HG02798 (cell line): Measurements from ENCODE around the gene COL9A2.

Experiments
- ATAC-seq: cut with Tn5 transposase; IDR thresholded peaks from one replicate; pipeline ENCODE4 v1.9.1; 2021; ENCODE audit warnings: mild to moderate bottlenecking; ENCODE audit not compliant: unreplicated experiment, poor library complexity

The COL9A2 gene

DNA sequence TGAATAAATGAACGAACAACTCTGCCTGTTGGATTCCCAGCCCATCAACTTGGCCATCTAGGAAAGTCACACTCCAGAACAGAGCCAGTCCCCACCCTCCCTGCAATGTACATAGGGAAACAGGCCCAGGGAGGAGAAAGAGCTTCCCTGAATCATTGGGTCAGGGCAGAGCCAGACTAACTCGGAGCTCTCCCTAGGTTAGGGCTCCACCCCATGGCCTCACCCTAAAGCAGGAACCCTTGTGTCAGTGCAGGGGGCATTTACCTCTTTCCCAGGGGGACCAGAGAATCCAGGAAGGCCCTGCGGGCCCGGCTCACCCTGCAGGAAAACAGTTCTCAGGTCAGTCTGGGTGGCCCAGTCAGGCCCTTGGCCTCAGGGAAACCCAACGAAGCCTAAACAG lies 11.6 kb downstream of the COL9A2 start:
- ATAC-seq: no peak

DNA sequence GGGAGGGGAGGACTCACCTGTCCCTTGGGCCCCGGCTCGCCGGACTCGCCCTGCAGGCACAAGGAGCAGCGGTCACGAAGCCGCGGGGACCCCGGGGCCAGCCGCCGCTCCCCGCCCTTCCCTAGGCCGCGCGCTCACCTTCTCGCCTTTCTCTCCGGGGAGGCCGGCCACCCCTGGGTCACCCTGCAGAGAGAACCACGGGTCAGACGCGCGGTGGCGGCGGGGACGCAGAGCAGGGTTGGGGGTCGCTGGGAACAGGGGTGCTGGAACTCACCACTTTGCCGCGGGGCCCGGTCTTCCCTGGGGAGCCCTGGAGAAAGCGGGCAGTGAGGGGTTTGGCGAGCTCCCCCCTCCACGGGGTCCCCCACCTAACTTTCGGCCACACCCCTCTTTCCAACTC lies 13.3 kb downstream of the COL9A2 start:
- ATAC-seq: no peak

DNA sequence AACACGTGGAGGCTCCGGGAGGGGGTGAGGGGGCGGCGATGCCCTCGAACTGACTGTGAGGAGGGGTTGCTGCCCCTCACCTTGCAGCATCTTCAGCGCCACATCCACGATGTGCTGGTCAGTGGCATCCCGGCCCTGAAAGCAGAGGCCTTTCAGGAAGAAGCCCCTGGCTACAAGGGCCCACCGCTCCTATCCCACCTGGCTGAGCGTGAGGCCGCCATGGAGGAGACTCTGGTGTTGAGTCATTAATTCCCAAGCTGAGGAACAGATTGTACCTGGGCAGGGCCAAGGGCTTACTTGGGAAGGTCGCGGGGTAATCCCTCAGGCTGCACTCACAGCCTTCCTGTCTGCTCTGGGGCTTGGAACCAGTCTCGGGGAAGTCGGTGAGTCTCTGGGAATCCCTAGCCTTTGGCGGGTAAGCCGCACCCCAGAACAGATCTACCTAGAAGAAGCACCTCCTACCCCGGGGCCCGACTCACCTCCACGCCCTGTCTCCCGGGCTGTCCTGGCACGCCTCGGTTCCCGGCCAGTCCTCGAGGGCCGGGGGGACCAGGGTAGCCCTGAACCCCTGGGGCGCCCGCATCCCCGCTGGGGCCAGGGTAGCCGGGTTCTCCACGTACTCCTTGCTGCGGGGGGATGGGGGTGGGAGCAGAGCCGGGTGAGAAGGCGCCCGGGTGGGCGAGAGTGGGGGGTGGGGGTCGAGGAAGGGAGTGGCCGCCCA lies 13.9 kb downstream of the COL9A2 start:
- ATAC-seq: no peak

DNA sequence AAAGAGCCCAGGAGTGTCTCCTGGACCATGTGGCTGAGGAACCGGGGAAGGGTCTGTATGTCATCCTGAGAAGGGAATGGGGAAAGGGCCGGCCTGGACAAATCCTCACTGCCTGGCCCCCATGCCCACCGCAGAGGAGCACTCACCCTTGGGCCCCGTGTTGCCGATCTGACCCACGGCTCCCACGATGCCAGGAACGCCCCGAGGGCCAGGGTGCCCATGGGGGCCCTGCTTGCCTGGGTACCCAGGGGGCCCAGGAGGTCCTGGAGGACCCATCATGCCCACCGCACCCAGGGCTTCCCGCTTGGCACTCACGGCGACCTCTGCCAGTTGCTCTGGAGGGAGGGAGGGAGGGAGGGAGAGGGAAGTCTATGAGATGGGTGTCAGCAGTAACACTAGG lies 14.6 kb downstream of the COL9A2 start:
- no peak for ATAC-seq

DNA sequence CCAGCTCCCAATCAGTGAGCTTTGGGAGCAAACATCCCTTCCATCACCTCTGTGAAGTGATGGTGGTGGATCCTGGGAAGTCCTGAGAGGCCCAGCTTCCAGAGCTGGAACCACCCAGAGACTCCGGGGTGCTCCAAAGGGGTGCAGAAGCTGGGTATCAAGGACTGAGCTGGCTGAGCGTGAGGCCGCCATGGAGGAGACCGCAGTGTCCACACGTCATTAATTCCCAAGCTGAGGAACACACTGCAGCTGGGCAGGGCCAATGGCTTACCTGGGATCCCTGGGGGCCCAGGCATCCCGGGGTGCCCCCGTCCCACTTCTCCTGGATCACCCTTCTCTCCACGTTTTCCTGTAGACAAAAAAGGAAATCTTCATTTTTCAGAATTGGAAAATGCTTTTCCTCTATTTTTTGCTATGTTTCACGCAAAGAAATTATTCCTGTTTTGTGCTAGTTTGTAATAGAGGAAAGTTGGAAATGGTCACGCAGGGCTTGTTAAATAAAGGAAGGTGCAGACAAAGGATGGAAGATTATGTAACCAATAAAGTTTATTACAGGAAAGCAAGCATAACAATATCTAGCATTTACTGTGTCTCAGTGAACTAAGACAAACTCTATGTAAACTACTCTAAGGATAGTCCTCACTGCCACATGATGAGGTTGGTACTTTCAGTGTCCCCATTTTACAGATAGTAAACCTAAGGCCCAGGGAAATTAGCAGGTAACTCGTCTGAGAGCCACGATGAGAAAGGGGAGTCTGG lies 15.4 kb downstream of the COL9A2 start:
- ATAC-seq: no peak

DNA sequence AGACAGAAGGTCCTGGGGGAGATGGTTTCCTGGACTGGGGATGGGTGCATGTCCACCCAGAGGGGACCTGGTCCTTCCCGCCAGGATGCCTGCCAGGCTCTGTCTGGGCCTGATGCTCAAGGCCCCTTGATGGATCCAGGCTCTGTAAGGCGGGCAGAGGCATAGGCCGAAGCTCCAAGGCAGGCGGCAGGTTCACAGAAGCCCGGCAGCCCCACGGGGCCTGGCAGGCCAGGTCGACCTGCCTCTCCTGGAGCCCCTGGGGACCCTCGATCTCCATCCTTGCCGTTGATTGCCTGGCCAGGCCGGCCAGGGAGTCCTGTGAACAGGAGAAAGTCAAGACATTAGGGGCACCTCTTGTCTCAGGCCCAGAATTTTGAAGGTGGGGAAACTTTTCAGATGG lies 16.0 kb downstream of the COL9A2 start:
- ATAC-seq: no peak

DNA sequence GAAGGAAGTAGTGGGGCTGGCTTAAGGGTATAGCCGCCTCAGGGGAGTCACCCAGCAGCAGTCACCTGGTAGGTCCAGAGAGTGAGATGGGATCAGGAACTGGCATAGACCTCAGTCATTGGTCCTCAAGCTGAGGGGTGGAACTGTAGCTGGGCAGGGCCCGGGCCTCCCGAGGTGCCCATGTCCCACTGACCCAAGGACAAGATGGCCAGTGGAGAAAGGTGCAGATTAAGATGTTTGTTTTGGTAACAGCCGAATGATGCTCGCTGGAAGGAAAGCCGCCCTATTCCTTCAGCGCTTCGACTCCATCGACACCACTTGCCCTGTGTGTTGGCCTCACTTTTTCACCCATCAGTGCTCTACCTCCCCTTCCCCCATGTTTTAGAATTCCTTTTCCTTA lies 16.4 kb downstream of the COL9A2 start:
- no peak for ATAC-seq

DNA sequence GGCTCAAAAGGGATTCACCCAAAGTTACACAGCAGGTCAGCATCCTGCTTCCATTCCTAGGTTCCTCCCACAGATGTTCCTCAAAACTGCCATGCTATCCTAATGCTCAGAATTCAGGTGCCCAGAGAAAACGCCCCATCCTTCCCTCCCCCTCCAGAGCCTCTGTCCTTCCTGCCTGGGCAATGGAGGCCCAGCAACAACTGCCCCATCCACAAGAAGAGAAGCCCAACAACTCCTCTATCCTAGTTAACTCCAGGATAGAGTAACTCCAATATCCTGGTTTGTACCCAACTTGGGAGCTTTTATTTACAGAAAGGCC lies 16.9 kb downstream of the COL9A2 start:
- no peak for ATAC-seq

DNA sequence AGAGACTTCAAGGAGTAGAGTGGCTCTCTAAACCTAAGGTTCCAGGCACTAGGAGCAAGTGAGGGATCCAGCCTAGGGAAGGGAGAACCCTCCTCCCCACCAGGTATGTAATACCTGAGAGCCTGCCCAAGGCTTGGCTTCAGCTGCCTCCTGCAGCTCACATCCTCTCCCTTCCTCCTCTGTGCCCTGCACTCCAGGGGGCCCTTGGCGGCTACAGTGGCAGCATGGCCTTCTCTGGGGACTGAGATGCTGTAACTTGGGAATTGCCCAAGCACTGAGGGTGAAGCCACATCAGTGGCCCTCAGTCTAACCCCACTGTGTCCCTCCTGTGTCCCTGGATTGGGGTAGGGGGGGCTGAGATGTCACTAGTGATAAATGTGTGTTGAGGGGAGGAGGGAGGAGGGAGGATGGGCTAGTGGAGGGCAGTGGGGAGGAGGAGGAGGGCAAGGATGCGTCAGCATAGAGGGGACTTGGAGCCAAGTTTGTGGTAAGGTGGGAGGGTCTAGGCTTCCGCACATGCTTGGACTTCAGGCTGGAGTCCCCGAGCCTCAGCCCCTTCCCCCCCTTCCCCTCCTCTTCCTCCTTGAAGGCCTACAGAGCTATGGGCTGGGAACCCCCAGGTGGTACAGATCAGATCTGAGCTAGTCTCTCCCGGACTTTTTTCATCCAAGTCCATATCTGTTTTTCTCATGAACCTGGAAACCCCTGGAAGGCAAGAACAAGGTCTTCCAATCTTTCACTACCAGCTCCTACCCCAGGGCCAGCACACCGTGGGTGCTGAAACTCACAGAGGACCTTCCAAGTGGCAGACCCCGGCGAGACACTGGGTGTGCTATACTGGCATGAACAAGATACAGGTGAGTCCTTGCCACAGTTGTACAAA lies 17.5 kb downstream of the COL9A2 start:
- ATAC-seq: no peak

DNA sequence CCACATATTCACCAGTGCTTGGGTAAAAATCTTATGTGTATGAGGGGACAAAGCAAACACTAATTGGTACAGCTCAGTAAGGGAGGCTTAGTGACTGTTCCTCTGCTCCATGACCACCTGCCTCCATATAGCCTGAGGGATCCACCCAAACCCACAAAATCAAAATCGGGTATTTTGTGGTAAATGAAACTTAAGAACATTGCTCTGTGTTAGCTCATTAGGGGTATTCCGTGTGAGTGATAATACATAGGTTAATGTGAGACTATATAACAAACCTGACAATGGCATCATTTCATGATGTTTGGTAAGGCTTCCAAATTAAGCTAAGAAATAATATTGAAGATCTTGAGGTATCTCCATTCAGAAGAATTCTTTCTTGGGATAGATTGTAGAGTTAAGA lies 25.8 kb downstream of the COL9A2 start:
- no peak for ATAC-seq

DNA sequence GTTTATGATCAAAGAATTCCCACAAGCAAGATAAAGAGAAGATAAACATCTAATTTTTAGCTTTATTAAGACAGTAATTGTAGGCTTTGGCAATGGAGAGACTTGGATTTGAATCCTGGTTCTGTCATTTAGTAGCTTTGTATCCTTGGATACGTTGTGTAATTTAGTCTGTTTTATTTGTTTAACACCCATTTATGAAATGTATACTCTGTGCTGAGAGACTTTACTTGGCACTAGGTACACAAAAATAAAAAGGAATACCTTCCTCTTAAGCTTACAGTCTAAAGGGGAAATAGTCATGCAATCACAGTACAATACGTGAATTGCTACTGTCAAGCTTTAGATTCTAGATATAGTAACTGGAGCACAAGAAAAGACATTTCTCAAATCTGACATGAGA lies 35.2 kb downstream of the COL9A2 start:
- ATAC-seq: no peak

DNA sequence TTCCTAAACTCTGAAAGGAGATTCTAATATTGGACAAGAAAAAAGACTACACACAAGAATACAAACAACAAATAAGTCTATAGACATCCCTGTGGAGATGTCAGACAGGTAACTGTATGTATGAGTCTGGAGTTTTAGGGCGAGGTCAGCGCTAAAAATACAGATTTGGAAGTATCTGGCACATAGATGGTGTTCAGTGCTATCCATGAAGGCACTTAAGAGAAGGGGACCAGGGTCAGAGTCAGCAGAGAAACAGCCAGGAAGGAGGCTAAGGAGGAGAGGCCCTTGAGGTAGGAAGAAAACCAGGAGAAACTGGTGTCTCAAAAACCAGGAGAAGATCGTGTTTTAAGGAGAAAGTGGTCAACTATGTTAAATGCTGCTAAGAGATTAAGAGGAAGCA lies 41.0 kb downstream of the COL9A2 start:
- no peak for ATAC-seq

DNA sequence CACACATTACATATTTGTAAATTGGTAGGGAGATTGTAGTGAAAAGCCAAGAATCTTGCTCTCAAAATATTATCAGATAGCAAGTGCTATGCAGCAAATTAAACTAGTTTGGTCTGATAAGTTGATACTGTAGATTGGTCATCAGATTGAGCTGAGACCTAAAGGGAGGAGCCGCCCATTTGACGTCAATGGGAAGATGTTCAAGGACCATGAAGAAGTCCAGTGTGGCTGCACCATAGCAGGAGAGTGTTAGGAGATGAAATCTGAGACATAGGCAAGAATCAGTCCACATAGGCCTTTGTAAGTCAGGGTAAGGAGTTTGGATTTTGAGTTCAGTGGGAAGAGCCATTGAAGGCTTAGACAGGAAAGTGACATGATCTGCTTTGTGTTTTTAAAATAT lies 42.8 kb downstream of the COL9A2 start:
- no peak for ATAC-seq

DNA sequence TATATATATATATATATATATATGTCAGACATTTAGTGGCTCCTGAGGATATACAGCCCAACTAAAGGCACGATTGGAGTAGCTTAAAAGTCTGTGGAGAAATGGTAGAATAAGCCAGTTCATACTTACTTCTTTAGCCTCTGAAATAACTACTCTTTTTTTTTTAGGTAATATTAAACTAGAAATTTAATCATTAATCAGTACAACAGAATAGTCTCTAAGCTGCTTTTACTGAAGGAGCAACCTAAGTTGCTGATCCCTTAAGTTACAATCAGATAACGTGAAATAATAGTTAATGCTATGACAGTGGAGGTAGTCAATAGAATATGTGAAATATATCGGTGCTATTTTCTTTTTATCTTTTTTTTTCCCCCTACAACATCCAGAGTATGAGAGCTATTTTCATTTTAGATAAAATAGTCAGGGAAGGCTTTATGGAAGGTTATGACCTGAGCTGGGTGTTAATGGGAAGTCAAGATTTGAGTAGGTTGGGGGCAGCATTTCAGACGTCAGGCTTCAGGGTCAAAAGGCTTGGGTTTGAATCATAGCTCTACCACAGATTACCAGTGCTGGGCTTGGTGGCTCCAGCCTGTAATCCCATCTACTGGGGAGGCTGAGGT lies 43.4 kb downstream of the COL9A2 start:
- no peak for ATAC-seq

DNA sequence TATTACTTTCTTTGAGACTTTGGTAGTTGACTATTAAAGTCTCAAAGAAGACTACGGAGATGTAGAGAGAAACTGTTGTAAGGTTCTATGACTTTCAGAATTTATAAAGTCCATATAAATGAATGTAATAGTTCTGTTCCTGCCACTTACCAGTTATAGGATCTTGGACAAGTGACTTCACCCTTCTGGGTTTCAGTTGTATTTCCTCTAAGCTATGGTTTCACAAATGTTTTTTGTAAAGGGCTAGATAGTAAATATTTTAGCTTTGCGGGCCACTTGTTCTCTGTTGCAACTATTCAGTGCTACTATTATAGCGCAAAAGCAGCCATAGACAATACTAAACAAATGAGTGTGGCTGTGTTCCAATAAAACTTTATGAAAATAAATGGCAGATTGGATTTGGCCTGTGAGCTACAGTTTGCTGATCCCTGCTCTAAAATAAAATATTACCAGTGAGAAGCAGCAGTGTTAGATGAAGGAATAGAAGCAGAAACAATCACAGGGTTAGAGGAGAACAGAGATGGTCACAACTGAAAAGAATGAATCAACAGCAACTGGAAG lies 44.4 kb downstream of the COL9A2 start:
- no peak for ATAC-seq

DNA sequence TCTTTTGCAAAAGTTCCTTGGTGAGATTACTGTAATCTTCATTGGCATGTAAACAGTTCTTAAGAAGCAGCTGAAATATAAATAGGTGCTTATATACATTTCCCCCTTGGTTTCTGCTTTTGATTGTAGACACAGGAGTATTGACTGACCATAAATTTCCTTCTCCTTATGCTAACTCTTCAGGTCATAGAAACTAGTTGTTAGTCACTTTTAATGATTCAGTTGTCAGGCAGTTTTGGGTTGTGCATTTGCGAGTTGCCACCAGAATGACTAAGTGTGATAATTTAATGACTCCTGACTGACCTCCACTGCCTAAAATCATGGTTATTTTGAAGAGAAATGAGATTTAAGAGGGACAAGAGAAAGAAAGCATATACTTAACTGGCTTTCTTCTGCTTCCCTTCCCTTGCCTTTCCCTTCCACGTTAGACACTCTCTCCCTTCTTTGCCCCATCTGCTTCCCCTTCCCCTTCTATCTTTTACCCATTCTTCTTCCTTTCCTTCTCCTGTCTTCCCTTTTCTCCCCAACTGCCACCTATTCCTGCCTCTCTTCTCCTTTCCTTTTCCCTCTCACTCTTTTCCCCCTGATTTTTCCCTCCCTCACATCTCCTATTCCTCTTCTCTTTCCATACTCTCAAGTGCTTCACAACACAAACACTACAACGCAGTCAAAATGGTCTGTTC lies 46.8 kb downstream of the COL9A2 start:
- ATAC-seq: no peak

DNA sequence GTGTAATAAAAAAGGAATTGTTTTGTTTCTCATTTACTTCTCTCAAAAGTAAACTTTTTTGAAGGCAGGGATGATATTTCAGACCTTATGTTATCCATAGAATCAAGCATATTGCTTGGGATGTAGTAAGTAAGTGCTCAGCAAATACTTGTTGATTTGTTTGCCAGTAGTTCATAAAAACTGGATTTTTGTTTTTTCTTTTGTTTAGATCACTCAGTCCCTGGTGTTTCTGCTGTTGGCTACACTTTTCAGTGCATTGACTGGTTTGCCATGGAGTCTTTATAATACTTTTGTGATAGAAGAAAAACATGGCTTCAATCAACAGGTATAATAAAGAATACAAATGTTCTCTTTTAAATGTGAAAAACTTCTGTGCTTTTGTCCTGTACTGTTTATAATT lies 48.9 kb downstream of the COL9A2 start:
- no peak for ATAC-seq

DNA sequence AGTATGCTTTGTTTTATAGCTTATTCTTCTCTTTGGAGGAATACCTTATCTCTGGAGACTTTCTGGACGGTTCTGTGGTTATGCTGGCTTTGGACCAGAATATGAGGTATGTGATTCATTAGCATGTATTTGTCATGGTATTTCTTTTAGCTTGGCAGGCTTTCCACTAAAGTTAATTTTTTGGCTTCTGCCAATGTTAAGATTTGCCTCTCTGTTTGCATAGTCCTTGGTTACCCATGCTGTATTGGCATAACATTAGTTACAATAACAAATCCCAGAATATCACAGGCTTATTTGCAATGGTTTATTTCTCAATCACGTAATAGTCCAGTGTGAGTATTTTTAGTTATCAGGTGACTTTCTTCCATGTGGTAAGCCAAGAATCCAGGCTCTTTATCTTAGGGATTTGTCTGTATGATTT lies 49.3 kb downstream of the COL9A2 start:
- no peak for ATAC-seq

DNA sequence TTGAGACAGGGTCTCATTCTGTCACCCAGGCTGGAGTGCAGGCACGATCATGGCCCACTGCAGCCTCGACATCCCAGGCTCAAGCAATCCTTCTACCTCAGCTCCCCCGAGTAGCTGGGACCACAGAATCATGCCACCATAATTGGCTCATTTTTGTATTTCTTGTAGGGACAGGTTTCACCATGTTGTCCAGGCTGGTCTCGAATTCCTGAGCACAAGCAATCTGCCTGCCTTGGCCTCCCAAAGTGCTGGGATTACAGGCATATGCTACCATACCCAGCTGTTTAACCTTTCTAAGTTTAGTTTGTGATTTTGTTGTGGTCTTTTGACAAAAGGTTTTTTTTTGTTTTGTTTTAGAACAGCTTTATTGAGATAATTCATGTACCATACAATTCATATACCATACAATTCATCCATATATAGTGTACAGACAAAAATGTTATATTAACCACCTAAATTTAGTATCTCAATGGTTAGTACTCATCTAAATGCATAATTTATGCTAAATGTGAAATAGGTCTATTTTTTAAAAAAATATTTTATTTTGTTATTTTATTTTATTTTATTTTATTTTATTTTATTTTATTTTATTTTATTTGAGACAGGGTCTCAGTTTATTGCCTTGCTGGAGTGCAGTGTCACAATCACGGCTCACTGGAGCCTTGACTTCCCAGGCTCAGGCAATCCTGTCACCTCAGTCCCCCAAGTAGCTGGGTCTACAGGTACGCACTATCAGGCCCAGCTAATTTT lies 50.1 kb downstream of the COL9A2 start:
- ATAC-seq: no peak
